GM18907 (cell line): Measurements from ENCODE around the gene TSHZ2.
A peak's percentile ranks its signal among the peaks of the same experiment; 100 is the strongest.

Experiments
- ATAC-seq: cut with Tn5 transposase; IDR thresholded peaks from one replicate; pipeline ENCODE4 v1.9.1; 2021; ENCODE audit warnings: mild to moderate bottlenecking, moderate library complexity; ENCODE audit not compliant: unreplicated experiment

The TSHZ2 gene

GRCh38 chr20:53126185-53126584 lies 154.0 kb downstream of the TSHZ2 start:
- no peak for ATAC-seq

GRCh38 chr20:53127027-53127426 lies 154.9 kb downstream of the TSHZ2 start:
- ATAC-seq: no peak

- no peak for ATAC-seq
These were observed 155.8 kb downstream of the TSHZ2 start for GRCh38 chr20:53128004-53128403.

GRCh38 chr20:53129563-53129962 lies 157.4 kb downstream of the TSHZ2 start:
- ATAC-seq: no peak

GRCh38 chr20:53130795-53131194 lies 158.6 kb downstream of the TSHZ2 start:
- ATAC-seq: no peak

GRCh38 chr20:53133125-53133524 lies 161.0 kb downstream of the TSHZ2 start:
- no peak for ATAC-seq

GRCh38 chr20:53133628-53134027 lies 161.5 kb downstream of the TSHZ2 start:
- ATAC-seq: no peak

- ATAC-seq: no peak
These were observed 164.3 kb downstream of the TSHZ2 start for GRCh38 chr20:53136473-53136872.

- peak; percentile 87 for ATAC-seq
These were observed 166.5 kb downstream of the TSHZ2 start for GRCh38 chr20:53138454-53139262.

- no peak for ATAC-seq
These were observed 169.3 kb downstream of the TSHZ2 start for GRCh38 chr20:53141201-53142050.

- no peak for ATAC-seq
These were observed 170.3 kb downstream of the TSHZ2 start for GRCh38 chr20:53142225-53143127.

- ATAC-seq: no peak
These were observed 174.2 kb downstream of the TSHZ2 start for GRCh38 chr20:53146201-53146891.

- no peak for ATAC-seq
These were observed 176.6 kb downstream of the TSHZ2 start for GRCh38 chr20:53148771-53149147.

GRCh38 chr20:53149148-53149889 lies 177.2 kb downstream of the TSHZ2 start:
- no peak for ATAC-seq

GRCh38 chr20:53149890-53150205 lies 177.7 kb downstream of the TSHZ2 start:
- no peak for ATAC-seq

GRCh38 chr20:53150532-53150931 lies 178.4 kb downstream of the TSHZ2 start:
- no peak for ATAC-seq

GRCh38 chr20:53152228-53152627 lies 180.1 kb downstream of the TSHZ2 start:
- no peak for ATAC-seq

GRCh38 chr20:53154540-53154939 lies 182.4 kb downstream of the TSHZ2 start:
- ATAC-seq: no peak

GRCh38 chr20:53157443-53158408 lies 185.6 kb downstream of the TSHZ2 start:
- ATAC-seq: peak; percentile 66
